ENCODE data around the gene THAP7.
"Not testable (repeated sequence)": the region's sequence is repeated elsewhere in the genome, so short reads cannot be mapped to it uniquely, and the experiment has no call there.

THAP7 gene

DNA sequence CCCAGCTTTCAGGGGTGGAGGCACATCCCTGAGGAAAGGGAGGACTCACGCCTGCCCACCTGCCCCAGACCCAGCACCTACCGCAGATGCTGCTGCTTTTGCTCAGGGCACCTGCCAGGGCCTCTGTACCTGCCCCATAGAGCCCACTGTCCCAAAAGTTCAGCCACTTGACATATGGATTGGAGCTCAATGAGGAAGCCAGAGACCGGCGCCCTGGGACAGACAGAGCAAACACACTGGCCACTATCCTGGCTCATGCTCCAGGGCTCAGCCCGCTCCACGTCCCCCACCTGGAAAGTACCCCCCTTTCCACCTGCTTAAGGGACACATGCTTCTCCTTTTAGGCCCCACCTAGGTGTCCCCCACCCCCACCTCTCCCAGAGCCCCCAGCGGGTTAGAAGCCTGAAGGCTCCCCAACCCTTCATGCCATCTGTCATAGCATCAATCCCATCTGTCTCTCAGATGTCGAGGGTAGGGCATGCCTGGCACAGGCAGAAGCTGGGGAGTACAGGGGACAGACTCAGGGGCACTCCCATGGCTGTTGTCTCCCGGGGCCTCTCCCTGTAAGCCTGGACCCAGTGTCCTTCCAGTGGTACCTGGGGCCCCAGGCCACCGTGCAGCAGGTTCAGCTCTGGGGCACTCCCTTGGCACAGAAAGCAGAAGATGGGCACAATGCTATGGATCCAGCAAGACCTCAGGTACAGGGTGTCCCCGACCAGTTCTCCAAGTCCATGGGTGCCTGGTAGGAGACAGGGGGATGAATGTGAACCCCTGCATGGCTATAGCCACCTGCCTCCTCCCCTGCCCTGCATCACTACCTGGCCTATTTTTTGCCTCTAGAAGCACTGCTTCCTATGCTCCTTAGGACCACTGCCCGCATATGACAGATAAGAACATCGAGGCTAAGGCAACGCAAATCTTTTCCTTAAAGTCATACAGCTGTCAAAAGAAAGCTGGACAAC is 10.8 kb upstream of the THAP7 start:
- no peak for DNase-seq (ENCODE audit: low read depth)

DNA sequence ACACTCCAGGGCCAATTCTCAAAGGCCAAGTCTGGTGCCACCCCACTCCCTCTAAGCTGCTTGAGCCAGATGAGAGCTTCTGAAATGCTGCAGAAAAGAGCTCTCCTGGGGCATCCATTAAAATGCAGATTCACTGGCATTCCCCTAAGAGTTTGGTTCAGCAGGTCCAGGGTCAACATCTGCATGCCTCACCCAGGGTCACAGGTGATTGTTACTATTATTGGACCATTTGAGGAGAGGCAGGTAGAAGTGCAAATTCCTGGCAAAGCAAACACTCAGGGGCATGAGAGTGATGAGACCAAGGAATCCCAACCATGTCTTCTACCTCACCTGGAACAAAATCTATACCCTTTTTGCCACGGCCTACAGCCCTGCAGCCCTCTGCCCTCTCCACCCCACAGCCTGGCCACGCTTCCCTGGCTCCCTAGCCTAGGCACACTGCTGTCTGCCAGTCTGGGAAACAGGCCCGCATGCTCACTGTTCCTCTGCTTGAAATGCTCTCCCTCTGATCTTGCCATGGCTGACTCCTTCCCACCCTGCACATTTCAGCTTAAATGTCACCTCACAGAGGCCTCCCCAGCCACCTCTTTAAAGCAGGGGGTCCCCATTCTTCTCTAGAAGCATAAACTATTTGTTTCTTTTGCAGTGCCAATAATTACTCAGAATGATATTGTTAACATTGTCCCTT is 8.7 kb upstream of the THAP7 start:
- DNase-seq (ENCODE audit: low read depth) = no peak

DNA sequence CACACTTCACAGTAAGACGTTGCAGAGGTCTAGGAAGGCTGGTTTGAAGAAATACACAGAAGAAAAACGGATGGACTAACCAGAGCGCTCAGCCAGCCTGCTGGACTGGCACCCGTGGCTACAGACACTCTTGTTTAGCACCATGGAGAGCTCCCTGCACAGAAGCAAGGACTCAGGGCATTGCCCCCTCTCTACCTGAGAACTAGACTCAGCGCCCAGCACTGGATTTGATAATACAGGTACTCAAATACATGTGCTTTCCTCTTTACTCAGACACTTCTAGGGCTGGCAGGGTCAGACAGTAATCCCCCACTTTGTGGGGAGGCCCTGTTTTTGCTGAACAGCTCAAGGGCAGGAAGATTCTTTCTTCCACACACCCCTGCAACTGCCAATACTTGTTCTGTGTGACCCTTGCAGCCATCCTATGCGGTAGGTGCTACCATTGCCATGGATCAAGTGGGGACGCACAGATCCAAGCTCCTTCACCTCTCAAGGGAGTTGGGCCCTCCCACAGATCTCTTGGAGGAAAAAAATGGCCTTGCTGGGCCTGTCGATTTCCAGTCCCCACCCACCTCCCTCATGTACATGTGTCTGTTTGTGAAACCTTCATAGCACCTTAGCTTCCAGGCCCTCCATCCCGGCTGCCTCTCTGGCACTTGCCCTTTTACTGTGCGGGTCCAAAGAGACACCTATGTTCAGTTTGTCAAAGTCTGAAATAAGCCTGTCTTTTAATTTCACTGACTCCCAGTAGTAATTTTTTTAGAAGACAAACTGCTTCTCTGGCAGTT is 7.9 kb upstream of the THAP7 start:
- no peak for DNase-seq (ENCODE audit: low read depth)

DNA sequence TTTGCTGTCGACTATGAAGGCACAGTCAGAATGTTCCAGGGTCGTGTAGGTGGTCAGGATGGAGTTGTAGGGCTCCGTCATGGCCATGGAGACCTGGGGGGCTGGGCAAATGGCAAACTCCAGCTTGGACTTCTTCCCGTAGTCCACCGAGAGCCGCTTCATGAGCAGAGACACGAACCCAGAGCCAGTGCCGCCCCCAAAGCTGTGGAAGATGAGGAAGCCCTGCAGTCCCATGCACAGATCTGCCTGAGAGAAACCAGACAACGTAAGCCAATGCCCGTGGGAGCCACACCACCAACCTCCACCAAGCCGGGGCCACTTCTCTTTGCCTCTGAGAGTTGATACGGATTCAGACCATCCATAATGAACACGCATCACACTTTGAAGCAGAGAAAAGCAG is 7.3 kb upstream of the THAP7 start:
- not testable (repeated sequence) for DNase-seq (ENCODE audit: low read depth)

DNA sequence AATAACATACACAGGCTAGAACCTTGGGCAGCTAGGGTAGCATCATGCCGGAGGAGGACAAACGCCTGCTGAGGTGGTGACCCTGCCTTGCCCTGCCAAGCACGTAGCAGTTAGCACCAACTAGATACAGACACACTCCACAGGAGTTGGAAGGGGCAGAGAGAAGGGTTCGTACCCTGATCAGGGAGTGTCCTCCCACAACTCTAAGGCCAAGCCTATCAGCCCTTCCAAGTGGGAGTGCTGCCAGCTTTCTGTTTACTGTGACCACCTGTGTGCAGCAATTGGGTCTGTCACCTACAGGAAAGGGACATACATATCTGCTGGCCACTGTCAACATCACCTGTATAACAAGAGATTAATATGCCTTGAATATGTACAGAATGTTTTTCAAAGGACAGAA is 1.9 kb upstream of the THAP7 start:
- no peak for DNase-seq (ENCODE audit: low read depth)

DNA sequence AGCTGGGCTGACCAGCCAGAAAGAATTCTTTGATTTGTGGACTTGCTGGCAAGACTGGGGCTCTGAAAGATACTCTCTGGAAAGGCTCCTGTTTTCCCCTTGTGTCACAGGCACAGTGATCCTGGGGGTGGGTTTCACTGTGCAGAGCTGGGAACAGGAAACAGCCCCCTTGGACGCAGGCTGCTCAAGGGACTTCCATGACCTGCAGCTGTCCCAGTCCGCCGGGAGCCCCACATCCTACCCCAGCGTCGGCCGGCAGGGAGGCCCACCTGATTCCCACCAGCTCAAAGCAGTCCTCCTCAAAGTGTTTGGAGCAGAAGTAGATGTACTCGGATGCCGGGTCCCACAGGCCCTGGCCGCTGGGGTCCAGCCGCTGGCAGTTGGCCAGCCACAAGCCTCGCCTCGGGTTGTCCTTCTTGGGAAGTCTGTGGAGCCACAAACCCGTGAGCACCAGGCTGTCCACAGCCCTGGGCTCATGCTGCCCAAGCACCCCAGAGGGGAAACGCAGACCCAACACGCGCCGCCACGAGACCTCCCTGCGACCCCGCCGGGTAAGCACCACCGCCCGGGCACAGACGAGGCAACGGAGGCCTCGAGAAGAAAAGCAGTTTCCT is 824 bp downstream of the THAP7 start:
- no peak for DNase-seq (ENCODE audit: low read depth)

DNA sequence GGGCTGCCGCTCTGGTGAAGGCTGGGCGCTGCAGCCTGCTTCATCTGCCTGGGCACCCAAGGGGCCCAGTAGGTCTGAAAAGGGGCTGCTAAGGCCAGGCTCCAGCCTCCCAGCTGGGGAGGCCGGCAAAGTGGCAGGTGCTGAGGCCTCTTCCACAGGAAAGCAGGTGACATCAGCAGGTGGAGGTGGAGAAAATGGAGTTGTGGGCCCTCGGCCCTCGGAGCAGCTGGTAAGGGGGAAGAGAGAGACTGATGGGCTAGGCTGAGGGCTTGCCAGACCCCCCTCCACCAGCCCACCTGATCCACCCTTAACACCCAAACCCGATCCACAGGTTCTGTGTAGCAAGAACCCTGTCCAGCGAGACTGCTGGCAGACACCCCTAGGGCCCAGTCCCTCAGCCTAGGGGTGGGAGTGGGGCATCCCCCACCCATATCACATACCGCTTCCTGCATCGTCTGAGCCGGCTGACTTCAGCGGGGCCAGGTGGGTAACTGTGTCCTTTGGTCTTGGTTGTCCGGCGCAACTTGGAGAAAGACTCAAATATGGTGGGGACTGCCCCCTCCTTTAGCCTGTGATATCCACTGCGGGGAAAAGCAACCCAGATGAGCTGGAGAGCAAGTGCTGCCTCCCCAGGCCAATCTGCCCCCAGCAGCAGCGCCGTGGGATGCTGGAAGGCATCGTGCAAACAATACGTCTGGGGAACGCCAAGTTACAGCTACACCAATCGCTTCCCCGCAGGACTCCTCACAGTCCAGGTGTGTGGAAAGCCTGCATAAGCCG is 1.5 kb downstream of the THAP7 start:
- DNase-seq (ENCODE audit: low read depth) = no peak

DNA sequence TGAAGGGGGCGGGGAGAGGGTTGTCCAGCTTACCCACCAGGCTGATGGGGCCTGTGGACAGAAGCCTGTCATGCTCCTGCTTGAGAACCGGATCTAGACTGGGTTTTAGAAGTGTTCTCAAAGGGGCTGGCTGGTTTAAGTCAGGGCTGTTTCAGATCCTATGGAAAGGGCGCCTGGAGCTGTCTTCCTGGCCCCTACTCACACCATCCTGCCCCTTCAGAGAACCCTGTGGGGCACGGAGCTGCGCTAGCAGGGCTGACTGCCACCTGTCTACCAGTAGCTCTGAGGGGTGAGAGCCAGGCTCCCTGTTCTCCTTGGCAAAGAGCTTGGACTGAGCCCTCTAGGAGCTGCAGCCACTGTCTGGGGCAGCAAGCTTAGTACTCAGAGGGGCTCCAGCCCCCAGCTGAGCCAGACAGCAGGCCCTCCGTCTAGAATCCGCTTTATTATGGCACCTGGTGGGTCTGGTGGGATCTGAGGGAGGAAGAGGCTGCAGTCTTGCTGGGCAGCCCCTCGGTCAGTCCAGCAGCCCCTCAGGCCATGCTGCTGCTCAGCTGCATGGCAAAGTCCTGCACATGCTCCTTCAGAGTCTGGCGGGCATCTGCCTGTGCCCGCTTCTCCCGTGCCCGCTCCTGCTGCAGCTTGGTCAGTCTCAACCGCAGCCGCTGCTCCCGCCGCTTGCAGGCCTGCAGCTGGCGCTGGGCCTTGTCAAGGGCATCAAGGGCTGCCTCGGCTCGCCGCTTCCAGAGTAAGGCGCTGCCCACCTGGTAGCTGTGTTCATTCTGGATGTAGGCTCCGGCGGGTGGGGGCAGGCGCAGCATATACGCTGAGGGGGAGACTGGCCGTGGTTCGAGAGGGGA is 2.3 kb downstream of the THAP7 start:
- DNase-seq (ENCODE audit: low read depth) = no peak

DNA sequence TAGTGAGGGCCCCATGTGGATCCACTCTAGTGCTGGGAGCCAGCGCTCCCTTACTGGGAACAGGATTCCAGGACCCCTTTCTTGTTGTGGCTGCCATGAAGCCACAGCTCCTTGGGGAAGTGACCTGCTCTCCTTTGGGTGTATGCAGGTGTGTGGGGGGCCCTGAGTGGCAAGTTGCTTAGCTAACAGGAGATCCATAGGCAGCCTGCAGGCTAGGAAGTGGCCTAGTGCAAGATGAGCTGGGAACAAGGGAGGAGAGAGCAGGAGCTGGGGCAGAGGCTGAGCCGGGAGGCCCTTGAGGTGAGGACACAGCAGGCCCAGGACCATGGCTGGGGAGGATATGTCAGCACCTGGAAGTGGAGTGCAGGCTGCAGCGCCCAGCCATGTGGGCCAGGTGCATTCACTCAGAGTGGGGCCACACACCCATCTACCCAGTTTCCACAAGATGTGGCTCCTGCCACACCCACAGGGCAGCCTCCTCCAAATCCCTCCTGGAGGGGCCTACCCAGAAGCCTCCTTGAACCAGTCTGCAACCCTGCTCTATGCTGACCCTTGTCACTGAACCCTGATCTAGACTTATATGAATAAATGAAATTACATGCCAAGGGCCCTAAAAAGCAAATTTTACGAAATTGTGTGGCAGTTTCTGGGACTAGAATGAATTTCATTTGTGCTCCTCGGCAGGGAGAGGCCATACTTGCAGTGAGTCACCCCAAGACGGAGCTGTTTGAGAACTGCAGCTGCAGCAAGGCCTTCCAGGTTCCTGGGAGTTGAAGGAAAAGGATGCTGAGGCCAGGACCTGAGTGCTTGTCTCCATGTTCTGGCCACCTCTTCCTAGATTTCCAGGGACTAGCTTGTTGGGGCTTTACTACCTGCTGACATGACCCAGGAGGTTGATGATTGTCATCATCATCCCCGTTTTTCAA is 3.2 kb downstream of the THAP7 start:
- DNase-seq (ENCODE audit: low read depth) = no peak

DNA sequence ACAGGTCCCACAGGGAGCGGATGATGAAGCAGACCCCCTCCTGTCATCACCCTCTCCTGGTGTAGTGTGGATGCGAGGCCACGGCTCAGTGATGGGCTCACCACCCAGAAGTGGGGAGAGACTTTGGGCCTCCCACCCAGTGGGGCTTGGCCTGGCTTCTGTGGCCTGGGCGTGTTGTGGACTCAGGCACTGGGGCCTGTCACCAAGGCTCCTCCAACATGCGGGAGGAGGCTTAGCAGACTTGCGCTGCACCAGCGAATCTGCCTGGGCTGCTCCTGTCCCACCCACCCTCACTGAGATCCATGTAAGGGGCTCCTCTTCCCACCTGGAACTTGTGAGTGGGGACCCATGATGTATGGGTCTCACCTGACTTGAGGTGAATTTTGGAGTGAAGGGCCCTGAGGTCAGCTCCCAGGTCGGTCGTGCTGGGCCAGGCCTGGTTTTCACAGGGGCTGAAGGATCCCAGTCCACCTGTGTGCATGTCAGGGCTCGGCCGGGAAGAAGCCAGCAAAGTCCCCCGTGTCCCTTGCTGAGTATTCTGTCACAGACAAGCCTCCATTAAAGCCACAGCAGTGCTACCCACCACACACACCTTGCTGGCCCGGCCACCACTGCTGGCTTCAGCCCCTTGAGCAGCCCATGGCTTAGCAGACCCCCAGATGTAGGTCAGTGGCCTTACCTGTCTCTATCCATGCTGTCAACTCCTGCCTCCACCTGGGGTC is 4.2 kb downstream of the THAP7 start:
- DNase-seq (ENCODE audit: low read depth) = no peak

DNA sequence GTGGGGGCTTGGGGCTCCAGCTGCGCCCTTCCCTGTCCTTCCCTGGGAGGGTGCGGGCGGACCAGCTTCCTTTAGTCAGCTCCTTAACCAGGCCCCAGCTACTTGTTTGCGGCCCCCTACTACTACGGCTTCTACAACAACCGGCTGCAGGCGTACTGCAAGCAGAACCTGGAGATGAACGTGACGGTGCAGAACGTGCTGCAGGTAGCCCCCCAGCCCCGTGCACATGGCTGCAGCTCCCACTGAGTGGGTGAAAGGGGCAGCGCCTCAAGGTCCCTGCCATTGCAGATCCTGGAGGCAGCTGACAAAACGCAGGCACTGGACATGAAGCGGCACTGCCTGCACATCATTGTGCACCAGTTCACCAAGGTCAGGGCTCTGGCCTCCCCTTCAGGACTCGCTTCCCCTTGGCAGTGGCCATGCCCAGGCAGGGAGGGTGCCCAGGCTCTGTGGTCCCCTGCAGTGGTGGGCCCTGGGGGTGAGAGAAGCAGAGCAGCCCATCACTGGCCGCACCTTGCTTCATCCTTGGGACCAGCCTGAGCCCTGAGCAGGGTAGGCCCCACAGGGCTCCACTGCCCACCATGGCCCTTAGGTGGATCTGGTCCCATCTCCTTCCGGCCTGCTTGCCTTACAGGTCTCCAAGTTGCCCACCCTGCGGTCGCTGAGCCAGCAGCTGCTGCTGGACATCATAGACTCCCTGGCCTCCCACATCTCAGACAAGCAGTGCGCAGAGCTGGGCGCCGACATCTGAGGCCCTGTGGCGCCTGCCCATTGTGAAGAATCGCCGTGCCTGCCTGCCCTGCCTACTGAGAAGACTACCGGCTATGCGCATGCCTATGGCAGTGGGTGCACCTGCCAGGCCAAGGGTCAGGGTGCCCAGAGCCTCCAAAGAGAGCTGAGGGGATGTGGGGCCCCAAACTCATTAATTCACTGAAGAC is 5.1 kb downstream of the THAP7 start:
- no peak for DNase-seq (ENCODE audit: low read depth)

DNA sequence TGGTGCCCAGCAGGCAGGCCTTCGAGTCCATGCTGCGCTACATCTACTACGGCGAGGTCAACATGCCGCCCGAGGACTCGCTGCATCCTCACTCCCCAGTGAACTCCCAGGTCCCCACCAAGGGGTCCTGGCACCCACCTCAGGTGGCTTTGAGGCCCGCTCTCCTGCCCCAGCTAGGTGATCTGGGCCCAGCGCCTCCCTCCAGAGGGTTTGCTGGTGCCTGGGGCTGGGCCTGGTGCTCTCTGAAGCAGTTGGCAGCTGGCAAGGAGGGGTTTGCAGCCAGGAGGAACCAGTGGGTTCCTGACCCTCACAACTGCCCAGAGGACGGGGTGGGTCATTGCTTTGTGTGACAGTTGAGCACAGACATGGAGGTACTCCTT is 5.9 kb downstream of the THAP7 start:
- DNase-seq (ENCODE audit: low read depth) = no peak

DNA sequence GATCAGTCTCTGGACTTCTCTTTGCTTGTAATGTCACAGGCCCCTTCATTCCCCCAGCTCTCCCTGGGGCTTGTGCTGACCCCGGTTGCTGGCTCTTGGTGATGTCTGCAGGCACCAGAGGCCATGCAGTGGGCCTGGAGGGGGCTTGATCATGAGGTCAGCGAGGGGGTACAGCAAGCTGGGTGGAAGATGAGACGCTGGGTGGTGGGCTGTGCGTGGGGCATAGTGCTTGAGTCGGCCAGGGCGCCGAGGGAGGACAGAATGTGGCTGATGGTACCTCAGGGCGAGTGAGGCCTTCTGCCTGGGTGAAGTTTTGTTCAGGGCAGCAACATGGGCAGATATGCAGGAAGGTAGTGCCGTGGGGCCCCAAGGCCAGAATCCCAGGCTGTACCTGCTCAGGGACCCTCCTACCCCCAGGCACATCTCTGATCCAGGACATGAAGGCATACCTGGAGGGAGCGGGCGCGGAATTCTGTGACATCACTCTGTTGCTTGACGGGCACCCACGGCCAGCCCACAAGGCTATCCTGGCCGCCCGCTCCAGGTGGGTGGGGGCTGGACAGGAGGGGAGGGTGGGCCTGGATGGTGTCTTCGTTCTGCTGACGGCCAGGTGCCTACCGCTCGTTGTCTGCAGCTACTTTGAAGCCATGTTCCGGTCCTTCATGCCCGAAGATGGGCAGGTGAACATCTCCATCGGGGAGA is 6.4 kb downstream of the THAP7 start:
- DNase-seq (ENCODE audit: low read depth) = no peak

DNA sequence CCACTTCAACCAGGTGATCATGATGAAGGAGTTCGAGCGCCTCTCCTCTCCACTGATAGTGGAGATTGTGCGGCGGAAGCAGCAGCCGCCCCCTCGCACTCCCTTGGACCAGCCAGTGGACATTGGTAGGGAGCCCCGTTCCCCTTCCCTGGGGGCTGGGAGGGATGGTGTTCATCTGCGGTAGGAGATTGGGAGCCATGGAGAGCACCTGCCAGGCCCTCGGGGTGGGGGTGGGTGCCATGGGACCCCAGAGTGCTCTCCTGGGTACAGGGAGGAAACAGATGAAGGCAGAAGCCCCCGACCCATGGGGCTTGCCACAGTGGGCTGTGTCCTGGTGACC is 7.0 kb downstream of the THAP7 start:
- DNase-seq (ENCODE audit: low read depth) = no peak

DNA sequence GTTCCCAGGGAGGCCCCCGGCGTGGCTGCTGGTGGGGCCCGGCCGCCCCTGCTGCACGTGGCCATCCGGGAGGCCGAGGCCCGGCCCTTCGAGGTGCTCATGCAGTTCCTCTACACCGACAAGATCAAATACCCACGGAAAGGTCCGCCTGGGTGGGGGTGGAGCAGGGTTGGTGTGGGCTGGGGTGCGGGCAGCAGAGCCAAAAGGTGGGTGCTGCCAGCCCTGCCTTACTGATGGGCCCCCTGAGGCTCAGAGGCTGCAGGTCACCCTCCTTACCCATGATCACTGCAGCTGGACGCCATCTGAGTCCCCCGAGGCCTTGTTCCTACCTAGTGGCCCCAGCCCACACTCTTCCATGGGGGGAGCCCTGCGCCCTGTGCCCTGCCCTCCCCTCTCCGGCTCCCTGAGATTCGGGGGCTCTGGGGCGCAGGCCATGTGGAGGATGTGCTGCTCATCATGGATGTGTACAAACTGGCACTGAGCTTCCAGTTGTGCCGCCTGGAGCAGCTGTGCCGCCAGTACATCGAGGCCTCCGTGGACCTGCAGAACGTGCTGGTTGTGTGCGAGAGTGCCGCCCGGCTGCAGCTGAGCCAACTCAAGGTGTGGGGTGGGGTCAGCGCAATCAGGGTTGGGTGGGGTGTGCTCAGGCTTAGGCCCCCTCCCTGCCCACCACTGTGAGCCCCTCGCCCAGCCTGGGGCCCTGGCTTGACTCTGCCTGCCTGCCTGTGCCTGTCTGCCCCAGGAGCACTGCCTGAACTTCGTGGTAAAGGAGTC is 7.6 kb downstream of the THAP7 start:
- DNase-seq (ENCODE audit: low read depth) = no peak

Data from activated T-helper 9 cell treated with anti-CD3 and anti-CD28 coated beads, Interleukin-2, amount 50 U/mL, for 16 hours (primary cell).